GM12892 (cell line): ENCODE data around the gene ESRRG.

ENCODE experiments used
- DNase-seq: peaks from one replicate; pipeline ENCODE4 v3.0.0; 2011; ENCODE audit not compliant: insufficient read length
- FAIRE-seq: peaks from 2 replicates; lab custom pipeline; 2011; peaks lifted over from hg19 to GRCh38; lab: Jason Lieb, UNC
- POLR2A ChIP-seq: IDR thresholded peaks from 2 replicates; pipeline ENCODE4 v1.6.1; 2011; ENCODE audit warnings: low read depth, low read length, control low read depth
- POLR2AphosphoS5 ChIP-seq: IDR thresholded peaks from 2 replicates; pipeline ENCODE4 v1.6.1; 2011; ENCODE audit warnings: low read depth, low read length, control low read depth
- TAF1 ChIP-seq: IDR thresholded peaks from 2 replicates; pipeline ENCODE4 v1.6.1; 2011; ENCODE audit warnings: low read depth, mild to moderate bottlenecking, control low read depth, low read length, borderline replicate concordance

Gene ESRRG

DNA sequence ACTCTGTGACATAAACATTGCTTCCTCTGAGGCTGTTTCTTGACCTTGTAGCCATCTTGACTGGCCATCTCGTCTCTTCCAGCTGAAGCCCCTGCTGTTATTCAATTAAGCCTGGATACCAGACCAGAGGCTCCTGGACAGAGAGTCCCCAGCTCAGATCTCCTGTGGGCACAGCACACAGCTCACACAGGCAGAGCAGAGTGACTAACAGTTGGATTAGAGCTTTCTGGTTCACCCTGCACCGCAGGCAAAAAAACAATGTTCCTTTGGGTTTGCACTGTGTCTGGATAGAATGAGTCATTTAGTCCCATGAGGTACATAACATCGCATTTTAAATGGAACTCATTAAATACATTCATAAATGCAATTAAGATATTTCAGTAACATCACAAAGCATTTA is 266.5 kb downstream of the ESRRG start:
- FAIRE-seq, result no peak
- no peak for DNase-seq
- TF ChIP-seq POLR2A (no peak), TAF1 (no peak), POLR2AphosphoS5 (no peak)

DNA sequence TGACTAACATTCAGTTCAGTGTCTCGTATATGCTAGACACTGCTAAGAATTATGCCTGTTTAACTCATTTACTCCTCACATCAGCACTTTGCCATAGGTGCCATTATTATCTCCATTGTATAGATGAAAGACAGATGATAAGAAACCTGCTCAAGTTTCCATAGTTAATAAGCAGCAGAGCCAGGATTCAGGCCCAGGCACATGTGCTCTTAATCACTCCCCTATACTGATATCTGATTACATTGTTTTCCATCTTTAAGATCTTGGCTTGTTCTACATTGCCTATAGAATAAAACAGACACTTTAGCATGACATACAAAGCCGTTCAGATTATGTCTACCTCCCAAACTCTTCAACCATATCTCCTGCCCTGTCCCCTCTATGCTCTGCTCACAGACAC is 269.5 kb downstream of the ESRRG start:
- FAIRE-seq, result no peak
- TF ChIP-seq TAF1 (no peak), POLR2A (no peak), POLR2AphosphoS5 (no peak)
- no peak for DNase-seq
